Mammary epithelial cell (primary cell): ENCODE measurements around the gene PPP1R16B.

Experiments used
- CTCF ChIP-seq, 2 donors: IDR thresholded peaks in 1 of 2; conservative IDR thresholded peaks in 1 of 2; 2 replicates each; pipeline ENCODE4 v1.5.1; 2011 to 2012; ENCODE audit warnings: inconsistent platforms in 2 of 2, low read length in 2 of 2, mild to moderate bottlenecking in 2 of 2, control low read depth in 1 of 2, low read depth in 1 of 2; ENCODE audit not compliant: insufficient read depth in 1 of 2; ENCODE audit errors: extremely low read depth in 1 of 2
- EZH2 ChIP-seq: IDR thresholded peaks from 2 replicates; pipeline ENCODE4 v1.6.1; 2012; ENCODE audit warnings: low read length, inconsistent platforms, borderline replicate concordance

- TF ChIP-seq CTCF (conservative IDR thresholded peaks at IDR 0.05 in 1 of 2, IDR thresholded peaks at IDR 0.05 in 1 of 2; ENCODE audit: extremely low read depth in 1 of 2, insufficient read depth in 1 of 2, low read depth in 1 of 2, low read length in 2 of 2), result no peak
- TF ChIP-seq EZH2, result no peak
These were observed 4.4 kb downstream of the PPP1R16B start for GRCh38 chr20:38809942-38810341.
